Panc1 (cell line): ENCODE measurements around the gene GALP. TPM values are rescaled to one million over a fixed set of nuclear protein-coding genes. Genes with fewer than 3 reads are reported as not detected.
"Not testable (repeated sequence)": the region's sequence is repeated elsewhere in the genome, so short reads cannot be mapped to it uniquely, and the experiment has no call there.

ENCODE experiments used
- ATAC-seq: fragments of 200-7000 bp; cut with Tn5 transposase; 2 replicates; pipeline ENCODE4 v1.9.1; 2020; ENCODE audit warnings: mild to moderate bottlenecking, moderate library complexity
- BruUV-seq: library from RNA; stranded (reverse); fragments of 400-500 nt; replicated peaks from 2 replicates; lab custom pipeline; 2021; lab: Mats Ljungman, UMichigan
- CTCF ChIA-PET: fragments of 300-600 bp; sonication (Branson Sonifier 250); formaldehyde crosslinking; loops from one replicate; lab custom pipeline; 2022; ENCODE audit warnings: antibody characterized with exemption; lab: Charles Lee
- POLR2A ChIA-PET: fragments of 300-600 bp; sonication (Branson Sonifier 250); formaldehyde crosslinking; loops from one replicate; lab custom pipeline; 2022; ENCODE audit warnings: antibody characterized with exemption; lab: Charles Lee
- DNase-seq: peaks from one replicate; pipeline ENCODE4 v3.0.0-alpha.2; 2010; ENCODE audit warnings: low read depth, low spot score
- H3K27ac ChIP-seq: 2 replicates; pipeline ENCODE4 v1.5.1; 2011; ENCODE audit warnings: mild to moderate bottlenecking, low read length, inconsistent platforms
- H3K27me3 ChIP-seq: fragments of 200-500 bp; sonication (Bioruptor generic); 2 replicates; pipeline ENCODE4 v1.6.0; 2014; ENCODE audit warnings: low read length, inconsistent platforms; ENCODE audit not compliant: control insufficient read depth, insufficient read depth
- H3K36me3 ChIP-seq: fragments of 200-500 bp; sonication (Bioruptor generic); 2 replicates; pipeline ENCODE4 v1.5.1; 2014; ENCODE audit warnings: inconsistent platforms, mild to moderate bottlenecking, low read length, moderate library complexity; ENCODE audit not compliant: control insufficient read depth, insufficient read depth
- H3K4me1 ChIP-seq: 2 replicates; pipeline ENCODE4 v1.5.1; 2011; ENCODE audit warnings: inconsistent platforms, mild to moderate bottlenecking, low read length, moderate library complexity; ENCODE audit not compliant: control insufficient read depth, insufficient read depth
- H3K4me3 ChIP-seq, 2 experiments: 2 replicates each; pipeline ENCODE4 v1.5.1; 2011 to 2012; ENCODE audit warnings: low read depth in 2 of 2, low read length in 2 of 2, mild to moderate bottlenecking in 2 of 2, inconsistent platforms in 1 of 2, moderate library complexity in 1 of 2
- H3K9me3 ChIP-seq: fragments of 200-500 bp; sonication (Bioruptor generic); 2 replicates; pipeline ENCODE4 v1.5.1; 2014; ENCODE audit warnings: low read depth, mild to moderate bottlenecking, inconsistent platforms, low read length, moderate library complexity; ENCODE audit not compliant: control insufficient read depth, insufficient read depth
- CTCF ChIP-seq: fragments of 450-650 bp; IDR thresholded peaks from 2 replicates; pipeline ENCODE4 v1.5.1; 2017; ENCODE audit warnings: mild to moderate bottlenecking
- POLR2AphosphoS5 ChIP-seq: IDR thresholded peaks from 2 replicates; pipeline ENCODE4 v1.6.1; 2012; ENCODE audit warnings: mild to moderate bottlenecking, low read depth, low read length, moderate library complexity
- REST ChIP-seq, 2 experiments: IDR thresholded peaks; 2 replicates each; pipeline ENCODE4 v1.6.1; 2011 to 2012; ENCODE audit warnings: low read depth in 2 of 2, control low read depth in 1 of 2, low read length in 1 of 2, mild to moderate bottlenecking in 1 of 2, moderate library complexity in 1 of 2; ENCODE audit not compliant: insufficient read depth in 1 of 2
- SIN3A ChIP-seq: IDR thresholded peaks from 2 replicates; pipeline ENCODE4 v1.6.1; 2012; ENCODE audit warnings: low read depth, mild to moderate bottlenecking, low read length, moderate library complexity, borderline replicate concordance; ENCODE audit not compliant: insufficient read depth
- TCF7L2 ChIP-seq: IDR thresholded peaks from 2 replicates; pipeline ENCODE4 v1.6.1; 2011; ENCODE audit warnings: mild to moderate bottlenecking, low read depth, low read length, inconsistent platforms
- in situ Hi-C: cut with HindIII; loops from 2 replicates; pipeline ENCODE4 v1.10.0; 2016; ENCODE audit warnings: low sequenced_read_pairs, low pct_unique_long_range_greater_than_20kb
- intact Hi-C: fragments of 100-400 bp; cut with micrococcal nuclease; formaldehyde crosslinking; loops from one replicate; pipeline ENCODE4 v1.10.0; 2022; ENCODE audit not compliant: unreplicated experiment
- total RNA-seq: library from RNA; stranded (reverse); gene quantifications from one replicate; pipeline ENCODE4 v1.2.1, GENCODE V29; 2021; ENCODE audit not compliant: unreplicated experiment

GALP gene
- total RNA-seq, 1 experiment from 2014 or later = not detected

GRCh38 chr19:56176310-56176709 lies 502 bp downstream of the GALP start:
- H3K27me3 ChIP-seq, intact Hi-C loops, CTCF ChIA-PET: not testable (repeated sequence)

GRCh38 chr19:56176881-56177280 lies 1.1 kb downstream of the GALP start:
- Histone ChIP-seq H3K27ac (no peak overlapping the region), H3K9me3 (no peaks in the 10 kb centered on the region), H3K4me1 (no peaks in the 10 kb centered on the region), H3K36me3 (no peaks in the 10 kb centered on the region), H3K4me3 (no peak overlapping the region), H3K27me3 (no peaks in the 10 kb centered on the region)
- TF ChIP-seq SIN3A = no peak
- no peak for TF ChIP-seq REST (IDR thresholded peaks at IDR 0.05; ENCODE audit: insufficient read depth in 1 of 2, low read depth in 2 of 2, low read length in 1 of 2)
- TF ChIP-seq TCF7L2 = no peak
- TF ChIP-seq POLR2AphosphoS5 = no peak
- TF ChIP-seq CTCF = no peak
- CTCF ChIA-PET = no interaction called here
- POLR2A ChIA-PET = no interaction called here
- intact Hi-C loops (no loop called here), in situ Hi-C loops (no loop called here)
- no peak for ATAC-seq
- no peak for DNase-seq
- BruUV-seq = no TSS peak

More at GRCh38 chr19:56176310-56176709, 502 bp downstream of the GALP start:
- ATAC-seq, in situ Hi-C loops, POLR2A ChIA-PET, H3K4me3 ChIP-seq, H3K36me3 ChIP-seq, BruUV-seq, H3K4me1 ChIP-seq, H3K9me3 ChIP-seq, DNase-seq, H3K27ac ChIP-seq: not testable (repeated sequence)

- no peak for TF ChIP-seq REST (IDR thresholded peaks at IDR 0.05; ENCODE audit: insufficient read depth in 1 of 2, low read depth in 2 of 2, low read length in 1 of 2)
- BruUV-seq = no TSS peak
- Histone ChIP-seq H3K4me3 (no peak overlapping the region), H3K9me3 (no peaks in the 10 kb centered on the region), H3K36me3 (no peaks in the 10 kb centered on the region), H3K27ac (no peak overlapping the region), H3K27me3 (no peaks in the 10 kb centered on the region), H3K4me1 (no peaks in the 10 kb centered on the region)
- DNase-seq (no peak), ATAC-seq (no peak)
- ChIA-PET POLR2A (interaction anchor here (0.5 kb wide), 1 partner anchor 74 kb away, joined by 3 read pairs; no protein-coding TSS in a partner anchor), CTCF (interaction anchor here (0.7 kb wide), 1 partner anchor 98 kb away, joined by 7 read pairs; no protein-coding TSS in a partner anchor)
- intact Hi-C loops = no loop called here
- in situ Hi-C loops = no loop called here
These were observed 1.9 kb downstream of the GALP start for GRCh38 chr19:56177564-56178243.
